DOHH2 (cell line): ENCODE results near the gene DOK7.

Experiments
- CTCF ChIP-seq: fragments of 200-600 bp; sonication (generic); IDR thresholded peaks from one replicate; pipeline ENCODE4 v1.5.1; 2014; ENCODE audit warnings: antibody characterized with exemption, mild to moderate bottlenecking, low read depth, low read length; ENCODE audit not compliant: poor library complexity, severe bottlenecking
- EZH2phosphoT487 ChIP-seq: fragments of 200-600 bp; sonication (generic); IDR thresholded peaks from 2 replicates; pipeline ENCODE4 v1.6.1; 2017; ENCODE audit warnings: borderline replicate concordance, mild to moderate bottlenecking, antibody characterized with exemption, low read length, moderate library complexity, mixed read lengths

GRCh38 chr4:3423952-3424351 is 39.2 kb upstream of the DOK7 start:
- no peak for TF ChIP-seq CTCF
- no peak for TF ChIP-seq EZH2phosphoT487
